A549 (cell line): ENCODE results near the gene TNP2. TPM values are rescaled to one million over a fixed set of nuclear protein-coding genes. Genes with fewer than 3 reads are reported as not detected.

ENCODE experiments used
- ATAC-seq, 2 experiments: fragments of 200-7000 bp in 1 of 2; fragments of >200 bp in 1 of 2; cut with Nextera tagmentation in 1 of 2; cut with Tn5 transposase in 1 of 2; 3 replicates each; pipeline versions ENCODE4 v1.8.0 to v1.9.1; 2018 to 2020; ENCODE audit warnings: mild to moderate bottlenecking in 1 of 2, moderate library complexity in 1 of 2
- CTCF ChIA-PET: fragments of 300-600 bp; sonication (Branson Sonifier 250); formaldehyde crosslinking; extraction: SDS; loops from one replicate; lab custom pipeline; 2021; ENCODE audit warnings: antibody characterized with exemption, inconsistent platforms; lab: Yijun Ruan, JAX
- POLR2A ChIA-PET: fragments of 350-600 bp; formaldehyde crosslinking; extraction: SDS; loops from one replicate; lab custom pipeline; 2021; ENCODE audit warnings: antibody characterized with exemption, inconsistent platforms; lab: Yijun Ruan, JAX
- DNase-seq, 2 experiments: peaks; one replicate each; pipeline versions ENCODE4 v3.0.0 to v3.0.0-alpha.2; 2011 to 2016; ENCODE audit warnings: low read depth in 1 of 2, low spot score in 1 of 2
- FAIRE-seq: peaks from 2 replicates; lab custom pipeline; 2011; peaks lifted over from hg19 to GRCh38; lab: Jason Lieb, UNC
- H3K27ac ChIP-seq, 2 experiments: fragments of >200 bp; sonication (Bioruptor Twin); formaldehyde crosslinking; 3 replicates each; pipeline ENCODE4 v1.5.1; 2016 to 2017
- H3K4me1 ChIP-seq: fragments of >200 bp; sonication (Bioruptor Twin); formaldehyde crosslinking; 3 replicates; pipeline ENCODE4 v1.6.1; 2016
- H3K4me2 ChIP-seq: fragments of >200 bp; sonication (Bioruptor Twin); formaldehyde crosslinking; 3 replicates; pipeline ENCODE4 v1.6.1; 2016
- H3K4me3 ChIP-seq: fragments of >200 bp; sonication (Bioruptor Twin); formaldehyde crosslinking; 3 replicates; pipeline ENCODE4 v1.5.1; 2016
- H3K9me3 ChIP-seq: fragments of >200 bp; sonication (Bioruptor Twin); formaldehyde crosslinking; 3 replicates; pipeline ENCODE4 v1.6.1; 2016
- BCL3 ChIP-seq: fragments of >200 bp; sonication (Bioruptor Twin); formaldehyde crosslinking; IDR thresholded peaks from 3 replicates; pipeline ENCODE4 v1.6.1; 2016
- CBX8 ChIP-seq: fragments of 200-600 bp; sonication (generic); IDR thresholded peaks from 2 replicates; pipeline ENCODE4 v1.6.1; 2016
- CTCF ChIP-seq: fragments of >200 bp; sonication (Bioruptor Twin); formaldehyde crosslinking; IDR thresholded peaks from 3 replicates; pipeline ENCODE4 v1.5.1; 2016
- EP300 ChIP-seq, 2 experiments: fragments of >200 bp; sonication (Bioruptor Twin); formaldehyde crosslinking; IDR thresholded peaks; 2 replicates in 1 of 2; 3 replicates in 1 of 2; pipeline ENCODE4 v1.6.1; 2016 to 2017
- ESRRA ChIP-seq: fragments of 150-350 bp; IDR thresholded peaks from 2 replicates; pipeline ENCODE4 v1.6.1; 2014; ENCODE audit warnings: mild to moderate bottlenecking, low read length, borderline replicate concordance
- FOSB ChIP-seq: fragments of 250-450 bp; sonication (Bioruptor Pico); IDR thresholded peaks from 2 replicates; pipeline ENCODE4 v1.5.0; 2020; ENCODE audit warnings: mild to moderate bottlenecking, moderate library complexity
- FOSL2 ChIP-seq, 2 experiments: fragments of 450-650 bp in 1 of 2; fragments of >200 bp in 1 of 2; sonication (Bioruptor Twin) in 1 of 2; formaldehyde crosslinking; IDR thresholded peaks; 2 replicates each; pipeline versions ENCODE4 v1.5.0 to v1.6.1; 2016 to 2020; ENCODE audit warnings: mild to moderate bottlenecking in 1 of 2, moderate library complexity in 1 of 2
- FOXS1 ChIP-seq: fragments of 250-450 bp; sonication (Bioruptor Pico); IDR thresholded peaks from 2 replicates; pipeline ENCODE4 v1.5.0; 2020; ENCODE audit warnings: mild to moderate bottlenecking, moderate library complexity
- GATA3 ChIP-seq: IDR thresholded peaks from 2 replicates; pipeline ENCODE4 v1.6.1; 2012; ENCODE audit warnings: borderline replicate concordance
- HDAC2 ChIP-seq: fragments of 200-600 bp; sonication (generic); IDR thresholded peaks from 2 replicates; pipeline ENCODE4 v1.6.1; 2016
- HOXB5 ChIP-seq: fragments of 250-450 bp; sonication (Bioruptor Pico); IDR thresholded peaks from 2 replicates; pipeline ENCODE4 v1.5.0; 2020; ENCODE audit warnings: mild to moderate bottlenecking, moderate library complexity
- JUNB ChIP-seq: fragments of >200 bp; sonication (Bioruptor Twin); formaldehyde crosslinking; IDR thresholded peaks from 2 replicates; pipeline ENCODE4 v1.6.1; 2016
- MAFK ChIP-seq: fragments of 450-650 bp; IDR thresholded peaks from 2 replicates; pipeline ENCODE4 v1.6.1; 2014; ENCODE audit not compliant: partially characterized antibody
- MAX ChIP-seq: IDR thresholded peaks from 2 replicates; pipeline ENCODE4 v1.6.1; 2012
- NPAS2 ChIP-seq: fragments of 250-450 bp; sonication (Bioruptor Pico); IDR thresholded peaks from 2 replicates; pipeline ENCODE4 v1.8.0; 2022; ENCODE audit warnings: mild to moderate bottlenecking, moderate library complexity, borderline replicate concordance
- NR3C1 ChIP-seq: fragments of >200 bp; sonication (Bioruptor Twin); formaldehyde crosslinking; IDR thresholded peaks from 3 replicates; pipeline ENCODE4 v1.6.1; 2017
- POLR2A ChIP-seq: IDR thresholded peaks from 2 replicates; pipeline ENCODE4 v1.6.1; 2012; ENCODE audit warnings: mild to moderate bottlenecking, low read length
- RAD21 ChIP-seq, 2 experiments: fragments of >200 bp in 1 of 2; sonication (Bioruptor Twin) in 1 of 2; formaldehyde crosslinking in 1 of 2; IDR thresholded peaks in 1 of 2; conservative IDR thresholded peaks in 1 of 2; 2 replicates in 1 of 2; 3 replicates in 1 of 2; pipeline ENCODE4 v1.6.1; 2012 to 2018; ENCODE audit warnings: inconsistent platforms in 1 of 2
- RCOR1 ChIP-seq: fragments of 150-350 bp; IDR thresholded peaks from 2 replicates; pipeline ENCODE4 v1.6.1; 2014; ENCODE audit warnings: antibody characterized with exemption, low read length, low read depth
- REST ChIP-seq: fragments of 200-600 bp; sonication (generic); IDR thresholded peaks from 2 replicates; pipeline ENCODE4 v1.6.1; 2016; ENCODE audit warnings: antibody characterized with exemption, mild to moderate bottlenecking, moderate library complexity
- RNF2 ChIP-seq: fragments of 200-600 bp; sonication (generic); IDR thresholded peaks from 2 replicates; pipeline ENCODE4 v1.6.1; 2016; ENCODE audit warnings: low read depth, mild to moderate bottlenecking, antibody characterized with exemption, moderate library complexity, borderline replicate concordance
- SMC3 ChIP-seq: fragments of >200 bp; sonication (Bioruptor Twin); formaldehyde crosslinking; IDR thresholded peaks from 3 replicates; pipeline ENCODE4 v1.6.1; 2018; ENCODE audit warnings: inconsistent platforms
- ZFP36 ChIP-seq: fragments of 450-650 bp; IDR thresholded peaks from 2 replicates; pipeline ENCODE4 v1.6.1; 2014; ENCODE audit warnings: borderline replicate concordance; ENCODE audit not compliant: partially characterized antibody
- WGBS: methylation state at CpG from one replicate; pipeline ENCODE4 v1.1.6; 2017; ENCODE audit errors: missing lambda C conversion rate; 5-methylcytosine and 5-hydroxymethylcytosine counted together
- polyA plus RNA-seq, 4 experiments: library from polyadenylated mRNA; depleted of rRNA in 3 of 4; stranded (reverse); fragments of >200 nt; fragmentation: RNase III in 1 of 4; extraction: RNeasy Plus Mini Kit Qiagen cat#74134 plus additional on column Dnase treatment in 1 of 4; gene quantifications; 2 replicates in 3 of 4; 3 replicates in 1 of 4; pipeline ENCODE4 v1.2.3, GENCODE V29; 2011 to 2017
- TF ChIP-seq, protein P1 (sequence below): IDR thresholded peaks from 2 replicates; pipeline ENCODE4 v1.6.1; 2012; ENCODE audit warnings: low read depth, borderline replicate concordance
- TF ChIP-seq, protein P2 (sequence below): fragments of 250-450 bp; sonication (Bioruptor Pico); IDR thresholded peaks from 2 replicates; pipeline ENCODE4 v1.5.0; 2020; ENCODE audit warnings: low read depth, mild to moderate bottlenecking, moderate library complexity

Gene TNP2
- polyA plus RNA-seq, 2 of the 4 experiments (the other 2 are of a cell fraction): not detected

DNA sequence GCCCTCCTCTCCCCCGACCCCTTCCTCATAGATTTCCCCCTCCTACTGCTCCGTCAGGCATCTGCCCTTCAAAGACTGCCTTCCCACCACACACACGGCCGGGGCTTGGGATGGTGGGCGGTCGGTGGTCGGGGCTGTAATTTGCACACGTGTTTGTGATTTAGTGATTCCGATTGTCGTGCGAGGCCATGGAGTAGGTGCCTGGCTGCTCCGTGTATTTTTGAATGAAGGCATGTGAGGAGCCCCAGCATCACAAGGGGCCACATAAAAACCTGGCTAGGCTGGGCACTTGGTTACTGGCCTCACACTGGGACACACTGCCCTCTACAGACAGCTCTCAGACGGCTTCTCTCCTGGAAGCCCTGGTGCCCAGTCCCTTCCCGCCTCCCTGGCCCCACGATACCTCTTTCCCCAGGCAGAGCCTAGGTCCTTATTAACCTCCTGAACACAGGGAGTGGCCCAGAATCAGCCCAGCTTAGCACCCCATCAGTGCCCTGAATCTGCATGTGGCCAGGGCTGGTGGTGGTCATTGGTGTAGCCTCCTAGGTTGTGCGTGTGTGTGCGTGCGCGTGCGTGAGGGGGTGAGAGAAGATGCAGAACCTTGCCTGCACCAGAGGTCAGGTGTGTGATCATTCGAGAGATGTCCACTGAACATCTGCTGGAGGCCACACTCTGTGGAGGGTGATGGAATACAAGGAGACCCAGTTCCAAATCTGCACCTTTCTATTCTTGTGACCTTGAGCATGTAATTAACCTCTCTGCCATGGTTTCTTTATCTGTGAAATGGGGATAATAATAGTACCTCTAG lies 11.8 kb downstream of the TNP2 start:
- H3K4me1 ChIP-seq: 0 out of 3 replicates have a peak, but pooled peaks cover 5% of the 10 kb centered on the region
- 28% methylated on average over 15 of the region's 21 CpGs for WGBS
- H3K4me3 ChIP-seq: peak overlapping the region; percentile 81
- no peaks in the 10 kb centered on the region for H3K9me3 ChIP-seq
- peak; percentile 81 to 91 for DNase-seq
- no peak for TF ChIP-seq FOSB (CRISPR knock-in tag)
- TF ChIP-seq CTCF: peak; percentile 67
- peak; percentile 69 for TF ChIP-seq SMC3
- TF ChIP-seq JUNB: no peak
- peak; percentile 70 to 82 for TF ChIP-seq RAD21 (conservative IDR thresholded peaks at IDR 0.05 in 1 of 2, IDR thresholded peaks at IDR 0.05 in 1 of 2)
- no peak for TF ChIP-seq CBX8
- TF ChIP-seq, protein P1, sequence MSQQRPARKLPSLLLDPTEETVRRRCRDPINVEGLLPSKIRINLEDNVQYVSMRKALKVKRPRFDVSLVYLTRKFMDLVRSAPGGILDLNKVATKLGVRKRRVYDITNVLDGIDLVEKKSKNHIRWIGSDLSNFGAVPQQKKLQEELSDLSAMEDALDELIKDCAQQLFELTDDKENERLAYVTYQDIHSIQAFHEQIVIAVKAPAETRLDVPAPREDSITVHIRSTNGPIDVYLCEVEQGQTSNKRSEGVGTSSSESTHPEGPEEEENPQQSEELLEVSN: peak; percentile 69; the same call in 1 of the 2 replicates
- TF ChIP-seq MAFK: no peak
- TF ChIP-seq RNF2: no peak
- no peak for TF ChIP-seq ESRRA
- TF ChIP-seq MAX: peak; percentile 64
- CTCF ChIA-PET: interaction anchor here (0.6 to 12.3 kb wide), 46 partner anchors 11 to 325 kb away, joined by 3 to 364 read pairs (median 6); partner anchors contain the start of genes CLEC16A, PRM2, PRM3 and RMI2
- POLR2A ChIA-PET: interaction anchor here (1.0 to 2.7 kb wide), 4 partner anchors 95 to 286 kb away, joined by 4 to 30 read pairs (median 8); no protein-coding TSS in a partner anchor
- H3K4me2 ChIP-seq: peak overlapping the region; percentile 100
- peak overlapping the region; percentile 94 to 95 for H3K27ac ChIP-seq
- FAIRE-seq: no peak
- peak; percentile 63 to 86 for ATAC-seq

DNA sequence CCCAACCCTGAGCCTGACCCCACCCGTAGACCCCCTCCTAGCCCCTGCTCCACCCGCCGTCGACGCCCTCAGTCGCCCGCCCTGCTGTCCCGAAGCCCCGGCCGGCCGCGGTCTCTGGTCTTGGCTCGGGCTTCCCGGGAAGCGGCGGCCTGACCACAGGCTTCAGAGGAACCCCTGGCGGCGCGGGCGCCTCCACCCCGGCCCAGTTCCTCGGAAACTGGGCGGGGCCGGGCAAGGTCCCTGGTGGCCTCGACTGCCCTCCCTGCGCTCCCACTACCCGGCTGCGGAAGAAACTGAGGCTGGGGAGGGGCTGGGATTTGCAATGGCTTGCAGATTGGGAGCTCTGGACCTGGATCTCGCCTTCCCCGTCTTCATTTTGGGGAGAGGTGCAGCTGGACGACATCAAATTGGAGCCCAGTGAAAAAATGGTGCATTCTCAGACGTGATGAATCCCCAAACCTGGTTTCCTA lies 12.4 kb downstream of the TNP2 start:
- 2% methylated on average over 7 of the region's 32 CpGs for WGBS
- CTCF ChIA-PET: interaction anchor here (0.7 to 12.3 kb wide), 54 partner anchors 10 to 326 kb away, joined by 3 to 364 read pairs (median 6); partner anchors contain the start of genes CLEC16A, PRM3, RMI2 and TNP2

More for the DNA sequence above, 12.4 kb downstream of the TNP2 start:
- TF ChIP-seq JUNB: no peak
- no peak for TF ChIP-seq FOSL2 (IDR thresholded peaks at IDR 0.05)
- no peak for TF ChIP-seq FOSL2 (CRISPR knock-in tag; IDR thresholded peaks at IDR 0.05)
- TF ChIP-seq, protein P2, sequence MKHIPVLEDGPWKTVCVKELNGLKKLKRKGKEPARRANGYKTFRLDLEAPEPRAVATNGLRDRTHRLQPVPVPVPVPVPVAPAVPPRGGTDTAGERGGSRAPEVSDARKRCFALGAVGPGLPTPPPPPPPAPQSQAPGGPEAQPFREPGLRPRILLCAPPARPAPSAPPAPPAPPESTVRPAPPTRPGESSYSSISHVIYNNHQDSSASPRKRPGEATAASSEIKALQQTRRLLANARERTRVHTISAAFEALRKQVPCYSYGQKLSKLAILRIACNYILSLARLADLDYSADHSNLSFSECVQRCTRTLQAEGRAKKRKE: no peak
- TF ChIP-seq ZFP36: no peak
- TF ChIP-seq HOXB5 (CRISPR knock-in tag): no peak
- TF ChIP-seq EP300 (IDR thresholded peaks at IDR 0.05): no peak
- TF ChIP-seq GATA3: no peak
- no peak for TF ChIP-seq REST
- 0 out of 2 replicates have a peak, but pooled peaks have one; percentile 44 for TF ChIP-seq HDAC2
- TF ChIP-seq BCL3: no peak
- TF ChIP-seq, protein P1: 0 out of 2 replicates have a peak, but pooled peaks have one; percentile 24
- TF ChIP-seq NR3C1: no peak
- no peak for TF ChIP-seq FOXS1 (CRISPR knock-in tag)
- TF ChIP-seq NPAS2 (CRISPR knock-in tag): no peak
- no peak for TF ChIP-seq FOSB (CRISPR knock-in tag)
- TF ChIP-seq POLR2A: no peak
- TF ChIP-seq RCOR1: no peak
- FAIRE-seq (no peak), DNase-seq (peak; percentile 38 to 48), ATAC-seq (peak; percentile 37 to 67)
- Histone ChIP-seq H3K4me2 (peak overlapping the region; percentile 100), H3K4me1 (0 out of 3 replicates have a peak, but pooled peaks cover 5% of the 10 kb centered on the region), H3K27ac (peak overlapping the region; percentile 94 to 95), H3K4me3 (peak overlapping the region; percentile 81), H3K9me3 (no peaks in the 10 kb centered on the region)
- POLR2A ChIA-PET: interaction anchor here (0.6 to 2.7 kb wide), 49 partner anchors 7 to 764 kb away, joined by 3 to 30 read pairs (median 4); partner anchors contain the start of genes CLEC16A, DEXI, PRM3 and TNP2
